Stimulated activated effector memory CD8-positive, alpha-beta T cell treated with anti-CD3 and anti-CD28 coated beads, Interleukin-12 subunit alpha, Interleukin-12 subunit beta, amount 100 ng/mL, for 72 hours (primary cell): ENCODE results near the gene ARMCX4.
"Not testable (repeated sequence)": the region's sequence is repeated elsewhere in the genome, so short reads cannot be mapped to it uniquely, and the experiment has no call there.

Experiments
- ATAC-seq: fragments of 150-1000 bp; cut with Tn5 transposase; 2 replicates; pipeline ENCODE4 v1.10.0; 2021
- DNase-seq, 2 donors: peaks; one replicate each; pipeline ENCODE4 v3.0.0; 2021 to 2022; ENCODE audit warnings: low spot score in 2 of 2
- H3K27ac Mint-ChIP-seq: one replicate; pipeline ENCODE4 v1.8.0; 2022; ENCODE audit warnings: mild to moderate bottlenecking, mixed read lengths
- H3K36me3 Mint-ChIP-seq: one replicate; pipeline ENCODE4 v1.8.0; 2022; ENCODE audit warnings: mild to moderate bottlenecking, mixed read lengths
- H3K4me1 Mint-ChIP-seq: one replicate; pipeline ENCODE4 v1.8.0; 2022; ENCODE audit warnings: mixed read lengths
- H3K4me3 Mint-ChIP-seq: one replicate; pipeline ENCODE4 v1.8.0; 2022; ENCODE audit warnings: mild to moderate bottlenecking, mixed read lengths
- H3K9me3 Mint-ChIP-seq: one replicate; pipeline ENCODE4 v1.8.0; 2022; ENCODE audit warnings: mixed read lengths

Gene ARMCX4

GRCh38 chrX:101485212-101485949, at the start of gene ARMCX4:
Gene ARMCX4, plus strand, starts transcription at chrX:101485456. Its CDS starts 3,134 bp downstream, at chrX:101488590.
- Mint-ChIP-seq H3K4me3 (peak within 1 kb of the TSS; percentile 63), H3K4me1 (peaks cover 6% of the 10 kb centered on the region), H3K36me3 (no peaks in the 10 kb centered on the region), H3K9me3 (no peaks in the 10 kb centered on the region), H3K27ac (no peak within 1 kb of the TSS)
- no peak for DNase-seq
- peak; percentile 67 for ATAC-seq

- Mint-ChIP-seq H3K4me3 (no peak overlapping the region), H3K9me3 (no peaks in the 10 kb centered on the region), H3K4me1 (no peaks in the 10 kb centered on the region), H3K27ac (no peak overlapping the region), H3K36me3 (peaks cover 15% of the 10 kb centered on the region)
- DNase-seq (no peak), ATAC-seq (no peak)
Observed at GRCh38 chrX:101442085-101442484, 43.2 kb upstream of the ARMCX4 start.

- Mint-ChIP-seq H3K27ac (no peak overlapping the region), H3K4me3 (no peak overlapping the region), H3K9me3 (peaks cover 3% of the 10 kb centered on the region), H3K36me3 (peaks cover 4% of the 10 kb centered on the region), H3K4me1 (no peaks in the 10 kb centered on the region)
- ATAC-seq (no peak), DNase-seq (no peak)
Observed at GRCh38 chrX:101449279-101449678, 36.0 kb upstream of the ARMCX4 start.

- no peak overlapping the region for H3K4me3 Mint-ChIP-seq
- no peak overlapping the region for H3K27ac Mint-ChIP-seq
- peaks cover 3% of the 10 kb centered on the region for H3K9me3 Mint-ChIP-seq
- DNase-seq (no peak), ATAC-seq (no peak)
- no peaks in the 10 kb centered on the region for H3K4me1 Mint-ChIP-seq
- peaks cover 4% of the 10 kb centered on the region for H3K36me3 Mint-ChIP-seq
Observed at GRCh38 chrX:101450085-101450484, 35.2 kb upstream of the ARMCX4 start.

- no peak for DNase-seq
- H3K4me1 Mint-ChIP-seq: no peaks in the 10 kb centered on the region
- H3K36me3 Mint-ChIP-seq: peaks cover 4% of the 10 kb centered on the region
- H3K27ac Mint-ChIP-seq: no peak overlapping the region
- H3K4me3 Mint-ChIP-seq: no peak overlapping the region
- H3K9me3 Mint-ChIP-seq: peaks cover 3% of the 10 kb centered on the region
- ATAC-seq: no peak
Observed at GRCh38 chrX:101450961-101451360, 34.3 kb upstream of the ARMCX4 start.

GRCh38 chrX:101452056-101452455, 33.2 kb upstream of the ARMCX4 start:
- no peak overlapping the region for H3K4me3 Mint-ChIP-seq
- peaks cover 4% of the 10 kb centered on the region for H3K36me3 Mint-ChIP-seq
- DNase-seq (no peak), ATAC-seq (no peak)
- no peak overlapping the region for H3K27ac Mint-ChIP-seq
- peaks cover 3% of the 10 kb centered on the region for H3K9me3 Mint-ChIP-seq
- no peaks in the 10 kb centered on the region for H3K4me1 Mint-ChIP-seq

- no peak for ATAC-seq
- DNase-seq: no peak
- H3K9me3 Mint-ChIP-seq: no peaks in the 10 kb centered on the region
- H3K4me1 Mint-ChIP-seq: no peaks in the 10 kb centered on the region
- no peak overlapping the region for H3K27ac Mint-ChIP-seq
- H3K4me3 Mint-ChIP-seq: no peak overlapping the region
- H3K36me3 Mint-ChIP-seq: no peaks in the 10 kb centered on the region
Observed at GRCh38 chrX:101460669-101461068, 24.6 kb upstream of the ARMCX4 start.

- no peak for DNase-seq
Observed at GRCh38 chrX:101462892-101463291, 22.4 kb upstream of the ARMCX4 start.

GRCh38 chrX:101478366-101478765, 6.9 kb upstream of the ARMCX4 start:
- Mint-ChIP-seq H3K4me3 (no peak overlapping the region), H3K36me3 (no peaks in the 10 kb centered on the region), H3K9me3 (no peaks in the 10 kb centered on the region), H3K4me1 (no peaks in the 10 kb centered on the region), H3K27ac (no peak overlapping the region)
- ATAC-seq (no peak), DNase-seq (no peak)

More at GRCh38 chrX:101462892-101463291, 22.4 kb upstream of the ARMCX4 start:
- Mint-ChIP-seq H3K9me3 (no peaks in the 10 kb centered on the region), H3K27ac (no peak overlapping the region), H3K4me1 (no peaks in the 10 kb centered on the region), H3K36me3 (no peaks in the 10 kb centered on the region), H3K4me3 (no peak overlapping the region)
- ATAC-seq: no peak

GRCh38 chrX:101482296-101482695, 3.0 kb upstream of the ARMCX4 start:
- DNase-seq: no peak
- Mint-ChIP-seq H3K9me3 (no peaks in the 10 kb centered on the region), H3K4me1 (peaks cover 6% of the 10 kb centered on the region), H3K4me3 (no peak overlapping the region), H3K36me3 (no peaks in the 10 kb centered on the region), H3K27ac (no peak overlapping the region)
- no peak for ATAC-seq

GRCh38 chrX:101483705-101484104, 1.6 kb upstream of the ARMCX4 start:
- no peak overlapping the region for H3K4me3 Mint-ChIP-seq
- no peaks in the 10 kb centered on the region for H3K9me3 Mint-ChIP-seq
- DNase-seq: no peak
- H3K4me1 Mint-ChIP-seq: peaks cover 6% of the 10 kb centered on the region
- no peak overlapping the region for H3K27ac Mint-ChIP-seq
- ATAC-seq: no peak
- H3K36me3 Mint-ChIP-seq: no peaks in the 10 kb centered on the region

GRCh38 chrX:101484135-101484534, 1.1 kb upstream of the ARMCX4 start:
- DNase-seq (no peak), ATAC-seq (no peak)
- no peaks in the 10 kb centered on the region for H3K36me3 Mint-ChIP-seq
- H3K9me3 Mint-ChIP-seq: no peaks in the 10 kb centered on the region
- no peak overlapping the region for H3K4me3 Mint-ChIP-seq
- peaks cover 6% of the 10 kb centered on the region for H3K4me1 Mint-ChIP-seq
- no peak overlapping the region for H3K27ac Mint-ChIP-seq

GRCh38 chrX:101488796-101489195, 3.5 kb downstream of the ARMCX4 start:
- H3K4me3 Mint-ChIP-seq: no peak overlapping the region
- H3K4me1 Mint-ChIP-seq: peaks cover 6% of the 10 kb centered on the region
- H3K36me3 Mint-ChIP-seq: no peaks in the 10 kb centered on the region
- DNase-seq: no peak
- no peak for ATAC-seq
- H3K9me3 Mint-ChIP-seq: no peaks in the 10 kb centered on the region
- no peak overlapping the region for H3K27ac Mint-ChIP-seq

- Mint-ChIP-seq H3K4me3 (no peak overlapping the region), H3K36me3 (no peaks in the 10 kb centered on the region), H3K27ac (no peak overlapping the region), H3K9me3 (no peaks in the 10 kb centered on the region), H3K4me1 (no peaks in the 10 kb centered on the region)
- DNase-seq (no peak), ATAC-seq (no peak)
Observed at GRCh38 chrX:101491943-101492342, 6.7 kb downstream of the ARMCX4 start.

- DNase-seq (no peak), ATAC-seq (no peak)
- Mint-ChIP-seq H3K36me3 (no peaks in the 10 kb centered on the region), H3K9me3 (no peaks in the 10 kb centered on the region), H3K4me3 (no peak overlapping the region), H3K27ac (peak overlapping the region; percentile 56), H3K4me1 (no peaks in the 10 kb centered on the region)
Observed at GRCh38 chrX:101493225-101493624, 8.0 kb downstream of the ARMCX4 start.

GRCh38 chrX:101502929-101503328, 17.7 kb downstream of the ARMCX4 start:
- not testable (repeated sequence) for H3K4me3 Mint-ChIP-seq, H3K27ac Mint-ChIP-seq, ATAC-seq, H3K4me1 Mint-ChIP-seq, DNase-seq, H3K9me3 Mint-ChIP-seq, H3K36me3 Mint-ChIP-seq
